Stimulated activated CD4-positive, alpha-beta T cell treated with anti-CD3 and anti-CD28 coated beads, Interleukin-4, amount 100 ng/mL, for 1 hour (primary cell): ENCODE measurements around the gene NUAK1.
"Not testable (repeated sequence)": the region's sequence is repeated elsewhere in the genome, so short reads cannot be mapped to it uniquely, and the experiment has no call there.

ENCODE experiments used
- DNase-seq: peaks from one replicate; pipeline ENCODE4 v3.0.0-alpha.2; 2020

Gene NUAK1

GRCh38 chr12:106145539-106146447 lies 7.0 kb upstream of the NUAK1 start:
- no peak for DNase-seq

GRCh38 chr12:106144847-106145246 lies 6.1 kb upstream of the NUAK1 start:
- DNase-seq: no peak

GRCh38 chr12:106142591-106143261 lies 4.0 kb upstream of the NUAK1 start:
- DNase-seq: no peak

GRCh38 chr12:106141920-106142319 lies 3.2 kb upstream of the NUAK1 start:
- not testable (repeated sequence) for DNase-seq

- no peak for DNase-seq
Observed at GRCh38 chr12:106141452-106141851, 2.7 kb upstream of the NUAK1 start.

- DNase-seq: no peak
Observed at GRCh38 chr12:106141003-106141402, 2.2 kb upstream of the NUAK1 start.

GRCh38 chr12:106140223-106140986 lies 1.7 kb upstream of the NUAK1 start:
- no peak for DNase-seq

- DNase-seq: peak; percentile 26
Observed at GRCh38 chr12:106139422-106140171, 843 bp upstream of the NUAK1 start.

GRCh38 chr12:106138357-106138632 lies 459 bp downstream of the NUAK1 start:
- DNase-seq: peak; percentile 4

- DNase-seq: no peak
Observed at GRCh38 chr12:106137530-106138356, 1.0 kb downstream of the NUAK1 start.

- peak; percentile 79 for DNase-seq
Observed at GRCh38 chr12:106136263-106136662, 2.5 kb downstream of the NUAK1 start.

GRCh38 chr12:106135781-106136180 lies 3.0 kb downstream of the NUAK1 start:
- no peak for DNase-seq

- DNase-seq: no peak
Observed at GRCh38 chr12:106135075-106135474, 3.7 kb downstream of the NUAK1 start.

GRCh38 chr12:106134294-106134949 lies 4.3 kb downstream of the NUAK1 start:
- DNase-seq: no peak

- no peak for DNase-seq
Observed at GRCh38 chr12:106133136-106134087, 5.3 kb downstream of the NUAK1 start.

- no peak for DNase-seq
Observed at GRCh38 chr12:106132175-106133135, 6.3 kb downstream of the NUAK1 start.

GRCh38 chr12:106131676-106132075 lies 7.1 kb downstream of the NUAK1 start:
- DNase-seq: no peak

- DNase-seq: no peak
Observed at GRCh38 chr12:106130474-106131113, 8.2 kb downstream of the NUAK1 start.
